ENCODE results near the gene MYH2. TPM values are rescaled to one million over a fixed set of nuclear protein-coding genes. Genes with fewer than 3 reads are reported as not detected.

MYH2 gene
- total and polyA plus RNA-seq, 2 of the 13 experiments (the other 11 are each of a cell fraction or from before 2014, with no cell fraction given), result not detected

GRCh38 chr17:10477701-10478100 lies 71.8 kb downstream of the MYH2 start:
- no peak for DNase-seq (ENCODE audit: low spot score)

GRCh38 chr17:10474536-10474935 lies 74.9 kb downstream of the MYH2 start:
- no peak overlapping the region for H3K27ac ChIP-seq (ENCODE audit: extremely low read length, insufficient read depth, low read length)
- FAIRE-seq (no peak), ATAC-seq (no peak), DNase-seq (ENCODE audit: low spot score) (no peak)
- H3K4me3 ChIP-seq (replicated peaks in 1 of 3; ENCODE audit: insufficient read depth in 1 of 3, low read depth in 2 of 3, low read length in 3 of 3), result no peak overlapping the region
- H3K36me3 ChIP-seq (replicated peaks in 1 of 2; ENCODE audit: control insufficient read depth in 1 of 2, insufficient read depth in 2 of 2, low read length in 2 of 2), result no peaks in the 10 kb centered on the region
- POLR2A ChIA-PET, result no interaction called here
- CTCF ChIA-PET (ENCODE audit: low intra/inter-chr PET ratio, low total read pairs), result no interaction called here
- no peaks in the 10 kb centered on the region for H3K4me1 ChIP-seq (ENCODE audit: insufficient read depth, low read length)
- in situ Hi-C loops (cut with HindIII; ENCODE audit: extremely low pct_ligation_motif_present, low pct_unique_long_range_greater_than_20kb), result no loop called here
- no peaks in the 10 kb centered on the region; a peak in 1 of 5 replicates for H3K27me3 ChIP-seq (ENCODE audit: control insufficient read depth in 1 of 2, insufficient read depth in 2 of 2, low read length in 2 of 2)
- 17% methylated on average over 4 of the region's 4 CpGs for WGBS (ENCODE audit: low lambda C conversion rate)
- intact Hi-C loops (cut with micrococcal nuclease; ENCODE audit: unreplicated experiment), result no loop called here
- H3K9me3 ChIP-seq (ENCODE audit: low read length), result no peaks in the 10 kb centered on the region
- H2AFZ ChIP-seq (ENCODE audit: low read length), result no peak overlapping the region
- BruUV-seq (replicated peaks), result no TSS peak
- no peaks in the 10 kb centered on the region for H3K79me2 ChIP-seq (ENCODE audit: insufficient read depth, low read length)
- no peaks in the 10 kb centered on the region for H4K20me1 ChIP-seq (ENCODE audit: insufficient read depth, low read length)
- H3K4me2 ChIP-seq (ENCODE audit: low read depth, low read length), result no peak overlapping the region
- H3K9ac ChIP-seq (ENCODE audit: insufficient read depth, low read depth, low read length), result no peak overlapping the region
- TF ChIP-seq FOXA1 (IDR thresholded peaks at IDR 0.05), result no peak
- no peak for TF ChIP-seq FOXA1 (CRISPR knock-in tag; IDR thresholded peaks at IDR 0.05)
- TF ChIP-seq RNF2 (conservative IDR thresholded peaks at IDR 0.05; ENCODE audit: low read depth), result no peak
- TF ChIP-seq TCF12 (IDR thresholded peaks at IDR 0.05), result no peak
- TF ChIP-seq TCF12 (CRISPR knock-in tag; IDR thresholded peaks at IDR 0.05), result no peak
- TF ChIP-seq UBTF (CRISPR knock-in tag; IDR thresholded peaks at IDR 0.05), result no peak
- no peak for TF ChIP-seq NONO (IDR thresholded peaks at IDR 0.05)
- no peak for TF ChIP-seq NONO (CRISPR knock-in tag; conservative IDR thresholded peaks at IDR 0.05)
- no peak for TF ChIP-seq ZNF569 (CRISPR knock-in tag; IDR thresholded peaks at IDR 0.05; ENCODE audit: borderline replicate concordance)
- no peak for TF ChIP-seq NFE2L2 (IDR thresholded peaks at IDR 0.05; ENCODE audit: low read length)
- no peak for TF ChIP-seq ELF1 (CRISPR knock-in tag; IDR thresholded peaks at IDR 0.05)
- no peak for TF ChIP-seq RAD51 (IDR thresholded peaks at IDR 0.05; ENCODE audit: borderline replicate concordance)
- no peak for TF ChIP-seq PCBP2 (optimal IDR thresholded peaks at IDR 0.05; ENCODE audit: low read depth, low read length, poor library complexity, severe bottlenecking)
- TF ChIP-seq ZNF30 (CRISPR knock-in tag; IDR thresholded peaks at IDR 0.05), result no peak
- no peak for TF ChIP-seq MXD3 (CRISPR knock-in tag; IDR thresholded peaks at IDR 0.05)

More at GRCh38 chr17:10477701-10478100, 71.8 kb downstream of the MYH2 start:
- H3K27me3 ChIP-seq (ENCODE audit: control insufficient read depth in 1 of 2, insufficient read depth in 2 of 2, low read length in 2 of 2), result no peaks in the 10 kb centered on the region
- H4K20me1 ChIP-seq (ENCODE audit: insufficient read depth, low read length), result no peaks in the 10 kb centered on the region
- ATAC-seq (no peak), FAIRE-seq (no peak)
- no peaks in the 10 kb centered on the region for H3K36me3 ChIP-seq (replicated peaks in 1 of 2; ENCODE audit: control insufficient read depth in 1 of 2, insufficient read depth in 2 of 2, low read length in 2 of 2)
- no peak overlapping the region for H2AFZ ChIP-seq (ENCODE audit: low read length)
- BruUV-seq (replicated peaks), result no TSS peak
- H3K4me2 ChIP-seq (ENCODE audit: low read depth, low read length), result no peak overlapping the region
- POLR2A ChIA-PET, result no interaction called here
- H3K4me1 ChIP-seq (ENCODE audit: insufficient read depth, low read length), result no peaks in the 10 kb centered on the region
- CTCF ChIA-PET (ENCODE audit: low intra/inter-chr PET ratio, low total read pairs), result no interaction called here
- no peaks in the 10 kb centered on the region for H3K79me2 ChIP-seq (ENCODE audit: insufficient read depth, low read length)
- no peak overlapping the region for H3K4me3 ChIP-seq (replicated peaks in 1 of 3; ENCODE audit: insufficient read depth in 1 of 3, low read depth in 2 of 3, low read length in 3 of 3)
- TF ChIP-seq TAF15 (IDR thresholded peaks at IDR 0.05; ENCODE audit: low read depth, low read length, poor library complexity, severe bottlenecking) (no peak), TCF7 (IDR thresholded peaks at IDR 0.05; ENCODE audit: low read depth) (no peak), ATF1 (CRISPR knock-in tag; IDR thresholded peaks at IDR 0.05) (no peak), SOX13 (IDR thresholded peaks at IDR 0.05) (no peak), SOX13 (CRISPR knock-in tag; conservative IDR thresholded peaks at IDR 0.05 in 1 of 2, IDR thresholded peaks at IDR 0.05 in 1 of 2) (no peak), NCOA5 (CRISPR knock-in tag; IDR thresholded peaks at IDR 0.05) (no peak)
- 8% methylated on average over 1 of the region's 1 CpG for WGBS (ENCODE audit: low lambda C conversion rate)
- H3K9me3 ChIP-seq (ENCODE audit: low read length), result peaks cover 15% of the 10 kb centered on the region
- H3K9ac ChIP-seq (ENCODE audit: insufficient read depth, low read depth, low read length), result no peak overlapping the region
- H3K27ac ChIP-seq (ENCODE audit: extremely low read length, insufficient read depth, low read length), result no peak overlapping the region
- intact Hi-C loops (cut with micrococcal nuclease; ENCODE audit: unreplicated experiment), result no loop called here
- in situ Hi-C loops (cut with HindIII; ENCODE audit: extremely low pct_ligation_motif_present, low pct_unique_long_range_greater_than_20kb), result no loop called here

Measured in HepG2 (cell line).